NCI-H2227 treated with DMSO at 0.1 percent for 48 hours (cell line): ENCODE data around the gene MMD.
"Not testable (repeated sequence)": the region's sequence is repeated elsewhere in the genome, so short reads cannot be mapped to it uniquely, and the experiment has no call there.

Experiments
- DNase-seq: peaks from one replicate; lab custom pipeline; 2025; lab: John Stamatoyannopoulos, UW

Gene MMD

DNA sequence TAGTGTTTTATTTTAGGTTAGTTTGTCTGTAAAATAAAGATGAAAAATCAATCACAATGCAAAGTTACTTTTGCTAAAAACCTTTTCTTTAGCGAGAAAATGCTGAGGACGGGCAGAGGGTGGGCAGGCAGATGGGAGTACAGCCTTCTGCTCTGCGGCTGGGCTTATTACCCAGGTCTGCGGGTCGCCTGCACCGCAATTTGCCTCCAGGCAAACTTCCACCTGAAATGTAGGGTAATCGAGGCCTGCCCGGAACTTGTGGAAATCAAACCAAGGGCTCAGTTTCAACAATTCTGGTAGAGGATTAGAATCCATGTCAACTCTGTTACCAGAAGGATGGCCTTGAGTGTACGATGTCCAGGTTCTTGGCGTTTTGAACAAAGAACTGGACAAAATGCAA, 22.3 kb upstream of the MMD start:
- no peak for DNase-seq

DNA sequence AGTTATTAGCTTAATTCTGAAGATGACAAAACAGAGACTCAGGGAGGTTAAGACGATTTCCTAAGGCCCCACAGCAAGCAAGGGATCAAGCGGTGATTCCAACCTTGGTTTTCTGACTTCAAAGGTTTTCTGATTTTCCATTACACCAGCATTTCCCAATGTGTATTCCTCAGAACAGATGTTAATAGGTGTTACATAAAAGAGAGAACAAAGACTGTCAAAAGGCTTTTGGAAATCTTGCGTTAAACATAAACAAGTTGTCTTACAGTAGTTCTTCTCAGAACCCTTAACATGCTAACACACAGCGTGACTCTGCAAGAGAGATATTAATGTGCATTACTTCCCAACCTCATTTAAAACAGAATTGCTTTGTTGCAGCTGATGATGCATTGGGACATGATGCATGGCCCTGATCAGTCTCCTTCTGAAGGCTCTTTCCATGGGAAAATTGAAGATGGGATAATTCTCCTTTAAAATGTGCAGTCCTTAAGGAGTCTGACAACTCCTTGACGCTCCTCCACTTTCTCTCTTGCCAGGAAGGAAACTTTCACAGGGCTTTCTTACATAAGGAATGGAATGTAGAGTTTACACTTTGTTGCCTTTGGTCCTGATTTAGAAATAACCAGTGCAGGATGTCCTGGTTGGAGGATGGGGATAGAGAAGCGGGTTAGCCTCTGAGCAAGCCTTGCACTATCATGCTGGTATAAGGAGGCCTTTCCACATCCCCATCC, 21.5 kb upstream of the MMD start:
- DNase-seq = no peak

DNA sequence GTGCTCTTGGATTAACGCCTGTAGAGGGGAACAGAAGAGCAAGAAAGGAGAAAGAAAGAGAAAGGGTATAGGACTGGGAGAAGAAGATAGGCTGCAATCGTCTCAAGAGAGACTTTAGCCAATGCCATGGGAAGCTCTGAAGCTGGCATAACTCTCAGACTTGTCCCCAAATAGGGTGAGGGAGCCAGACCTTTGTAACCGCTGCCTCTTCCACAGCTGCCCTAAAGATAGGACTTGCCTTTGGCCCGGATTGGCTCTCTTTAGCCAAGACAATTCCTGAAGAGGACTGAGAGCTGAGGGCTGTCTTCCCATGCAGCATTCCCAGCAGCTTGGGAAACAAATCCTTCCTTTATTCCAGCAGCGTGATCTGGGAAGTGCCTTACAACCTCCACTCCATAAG, 20.8 kb upstream of the MMD start:
- DNase-seq = no peak

DNA sequence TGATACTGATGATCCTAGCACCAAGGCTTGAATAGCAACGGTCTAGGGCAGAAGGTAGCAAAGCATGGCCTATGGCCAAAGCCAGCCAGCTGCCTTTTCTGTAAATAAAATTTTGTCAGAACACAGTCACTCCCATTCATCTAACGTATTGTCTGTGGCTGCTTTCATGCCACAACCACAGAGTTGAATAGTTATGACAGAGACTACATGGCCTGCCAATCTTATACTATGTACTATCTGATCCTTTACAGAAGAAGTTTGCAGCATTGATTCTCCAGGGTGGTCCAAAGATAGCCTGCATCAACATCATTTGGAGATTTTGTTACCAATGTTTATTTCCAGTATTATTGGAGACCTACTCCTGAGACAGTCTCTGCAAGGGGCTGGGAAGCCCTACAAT, 19.9 kb upstream of the MMD start:
- DNase-seq = no peak

DNA sequence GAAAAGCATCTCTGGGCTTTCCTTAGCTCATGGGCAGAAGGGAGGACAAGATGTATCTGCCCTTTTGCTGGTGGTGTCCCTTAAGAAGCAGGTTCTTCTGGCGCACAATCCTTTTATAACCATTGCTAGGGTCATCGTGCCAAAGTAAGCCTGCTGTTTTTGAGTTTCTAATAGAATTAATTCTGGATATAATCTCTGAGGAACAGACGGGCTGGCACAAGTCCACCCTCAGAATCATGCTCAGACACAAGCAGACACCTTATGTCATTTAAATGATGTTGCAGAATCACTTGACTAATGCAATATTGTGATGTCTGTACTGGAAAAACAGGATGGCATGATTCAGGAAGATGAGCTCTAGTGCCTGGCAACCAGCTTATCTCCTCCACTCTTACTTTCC, 18.8 kb upstream of the MMD start:
- no peak for DNase-seq

DNA sequence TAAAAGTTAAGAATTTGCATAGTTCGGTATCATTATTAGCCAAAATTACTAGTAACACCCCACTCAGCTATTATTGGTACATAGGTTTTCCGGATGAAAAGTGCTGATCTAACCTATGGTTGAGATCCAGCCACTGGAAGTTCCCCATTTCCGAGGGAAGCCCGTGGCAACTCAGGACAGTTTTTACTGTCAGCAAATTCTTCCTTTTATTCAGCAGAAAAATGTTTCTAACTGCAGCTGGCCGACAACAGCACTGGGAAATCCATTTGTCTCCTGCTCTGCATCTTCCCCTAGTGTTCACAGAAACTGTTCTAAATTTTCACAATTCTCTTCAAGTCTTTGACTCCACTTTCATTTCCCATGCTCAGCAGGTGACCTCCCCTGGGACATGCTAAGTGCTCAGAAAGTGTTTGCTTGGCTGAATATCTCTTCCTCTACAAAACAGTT, 15.5 kb upstream of the MMD start:
- no peak for DNase-seq

DNA sequence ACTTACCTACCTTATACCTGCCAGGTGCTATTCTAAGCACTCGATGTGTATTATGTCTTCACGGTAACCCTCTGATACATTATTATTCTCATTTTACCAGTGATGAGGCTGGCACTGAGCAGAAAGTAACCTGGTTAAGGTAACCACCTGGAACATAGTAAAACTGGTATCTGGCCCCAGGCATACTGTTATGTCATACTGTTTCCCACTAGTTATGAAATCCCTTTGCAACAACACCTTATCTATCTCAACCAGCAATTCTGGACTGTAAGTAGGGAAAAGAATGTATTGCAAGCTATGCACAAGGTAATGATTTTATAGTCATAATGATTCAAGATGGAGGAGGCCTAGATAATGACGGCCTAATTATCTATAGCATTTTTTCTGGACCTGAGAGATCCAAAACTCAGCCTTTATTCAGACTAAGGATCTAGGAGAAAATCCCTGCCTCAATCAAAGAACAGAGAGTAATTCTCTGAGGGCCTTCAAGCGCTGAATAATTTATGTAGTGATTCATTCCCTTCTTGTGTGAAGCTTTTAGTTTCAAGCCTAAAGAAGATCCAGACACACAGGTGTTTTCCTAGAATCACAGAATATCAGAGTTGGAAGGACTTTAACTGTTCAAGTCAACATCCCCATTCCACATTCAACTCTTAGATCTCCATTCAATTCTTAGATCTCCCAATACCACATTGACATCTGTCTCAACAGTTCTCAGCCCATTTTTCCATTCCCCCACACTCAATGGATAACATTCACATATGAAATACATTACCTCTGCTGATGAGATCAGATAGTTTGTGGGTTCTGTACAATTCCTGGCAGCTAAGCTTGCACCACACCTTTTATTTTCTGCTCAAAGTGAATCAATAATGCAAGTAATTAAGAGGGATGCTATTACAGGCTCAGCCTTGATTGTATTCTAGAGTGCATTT, 14.9 kb upstream of the MMD start:
- no peak for DNase-seq

DNA sequence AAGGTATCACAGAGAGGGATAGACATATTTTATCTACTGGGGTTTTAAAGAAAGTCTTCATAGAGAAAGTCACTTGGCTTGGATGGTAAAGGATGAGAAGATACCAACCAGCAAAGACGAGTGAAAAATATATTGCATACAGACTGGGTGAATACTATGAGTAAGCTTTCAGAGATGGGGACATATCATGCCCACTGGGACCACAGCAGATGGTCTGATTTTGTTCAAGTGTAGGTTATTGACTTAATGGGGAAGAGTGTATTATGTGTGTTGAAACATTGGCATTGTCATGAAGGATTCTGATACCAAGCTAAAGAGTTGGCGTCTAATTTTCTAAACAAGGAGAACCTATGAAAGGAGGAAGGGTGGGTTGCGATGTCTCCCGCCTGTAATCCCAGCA, 13.8 kb upstream of the MMD start:
- DNase-seq = no peak

DNA sequence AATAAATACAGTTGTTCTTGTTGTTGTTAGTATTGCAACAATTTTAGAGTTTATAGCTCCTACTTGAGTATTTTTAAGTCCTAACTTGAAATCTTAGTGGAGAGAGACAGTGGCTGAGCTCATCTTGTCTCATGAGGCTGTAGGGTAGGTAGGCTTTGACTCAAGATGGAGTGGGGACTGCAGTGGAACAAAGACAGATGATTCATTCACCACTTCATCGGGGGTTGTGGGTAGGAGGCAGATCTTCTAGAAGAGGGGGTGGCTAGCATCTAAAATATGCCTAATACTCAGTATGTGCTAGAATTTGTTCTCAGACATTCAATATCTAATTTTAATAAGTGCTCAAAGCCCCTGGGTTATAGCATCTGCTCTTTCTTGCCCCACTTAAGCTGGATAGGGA, 13.1 kb upstream of the MMD start:
- no peak for DNase-seq

DNA sequence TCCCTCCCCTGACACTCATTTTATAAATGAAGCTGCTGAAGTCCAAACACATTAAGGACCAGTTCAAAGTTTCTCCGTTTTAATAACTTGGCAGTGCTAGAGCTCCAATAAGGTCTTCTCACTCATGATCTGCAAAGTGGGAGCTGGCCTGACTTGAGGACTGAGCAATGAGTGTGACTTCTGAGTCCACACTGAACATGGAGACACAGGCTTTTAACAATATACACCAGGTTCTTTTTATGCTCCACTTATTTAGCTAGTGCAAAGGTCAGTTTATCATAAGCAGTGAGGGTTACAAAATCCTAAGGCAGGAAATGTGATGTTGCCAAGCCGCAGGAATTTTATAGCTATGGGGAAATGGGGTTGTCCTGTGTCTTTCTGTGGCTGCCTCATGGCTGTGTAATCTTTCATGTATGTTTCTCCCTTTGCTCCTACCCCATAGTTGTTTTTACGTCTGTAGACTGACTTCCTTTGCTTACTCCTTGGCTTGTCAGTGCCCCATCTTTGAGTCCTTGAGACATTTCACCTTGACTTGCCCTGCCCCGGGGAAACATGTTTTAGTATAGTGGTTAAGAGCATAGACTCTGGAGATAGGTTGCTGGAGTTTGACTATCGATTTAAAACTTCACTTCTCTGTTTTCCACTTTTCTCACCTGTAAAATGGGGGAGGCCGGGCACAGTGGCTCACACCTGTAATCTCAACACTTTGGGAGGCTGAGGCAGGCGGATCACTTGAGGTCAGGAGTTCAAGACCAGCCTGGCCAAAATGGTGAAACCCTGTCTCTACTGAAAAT, 12.2 kb upstream of the MMD start:
- DNase-seq = no peak

DNA sequence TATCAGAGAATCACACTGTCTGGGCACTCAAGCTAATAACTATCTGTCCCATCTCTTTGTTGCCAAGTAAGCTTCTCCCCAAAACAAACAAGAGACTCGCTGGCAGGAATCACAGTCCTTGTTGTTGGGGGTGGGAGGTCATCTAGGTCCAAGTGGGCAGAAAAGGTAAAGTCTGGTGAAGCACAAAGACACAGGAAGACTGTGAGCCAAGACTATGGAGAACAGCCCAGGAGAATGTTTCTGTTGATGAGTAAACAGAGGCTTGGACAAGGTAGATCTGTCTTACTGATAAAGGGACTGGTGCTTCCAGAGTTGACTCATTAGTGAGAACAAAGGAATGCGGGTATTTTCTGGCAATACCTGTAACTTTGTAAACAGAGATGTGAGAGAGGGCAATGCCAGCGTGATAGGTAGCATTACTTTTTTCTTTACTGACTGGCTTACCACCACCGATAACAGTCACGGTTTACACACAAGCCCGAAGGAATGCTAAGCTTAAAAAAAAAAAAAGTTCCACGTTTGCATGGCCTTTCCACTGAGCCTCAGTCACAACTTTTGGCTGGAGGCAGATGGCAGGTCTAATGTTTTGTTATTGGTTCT, 11.5 kb upstream of the MMD start:
- no peak for DNase-seq

DNA sequence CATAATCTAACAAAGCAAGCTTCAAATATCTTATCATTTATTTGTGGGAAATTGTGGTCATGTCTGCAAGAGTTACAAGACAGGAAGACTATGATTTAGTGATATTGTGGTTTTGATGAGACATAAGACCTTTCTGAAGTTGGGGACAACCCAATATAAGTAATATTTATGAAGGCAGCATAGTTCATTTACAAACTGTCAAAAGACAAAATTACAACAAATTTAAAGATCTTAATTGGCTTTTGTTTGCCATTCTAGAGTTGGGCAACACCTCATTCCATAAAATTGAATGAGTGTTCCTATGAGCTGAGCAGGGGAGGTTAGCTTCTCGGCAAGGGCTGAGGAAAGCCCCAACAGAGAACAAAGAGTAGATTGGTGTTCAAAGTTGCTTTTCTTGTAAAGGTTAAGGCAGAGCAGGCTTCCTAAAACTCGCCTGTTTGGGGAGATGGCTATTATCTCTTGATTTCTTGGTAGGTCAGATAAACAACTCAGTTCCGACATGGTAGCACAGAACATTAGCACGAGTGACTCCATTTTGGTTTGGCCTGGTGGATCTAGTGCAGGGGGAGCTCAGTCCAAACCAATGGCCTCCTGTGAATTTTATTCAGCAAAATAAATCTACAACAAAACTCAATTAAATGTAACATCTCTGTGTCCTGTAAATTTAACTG, 10.9 kb upstream of the MMD start:
- no peak for DNase-seq

DNA sequence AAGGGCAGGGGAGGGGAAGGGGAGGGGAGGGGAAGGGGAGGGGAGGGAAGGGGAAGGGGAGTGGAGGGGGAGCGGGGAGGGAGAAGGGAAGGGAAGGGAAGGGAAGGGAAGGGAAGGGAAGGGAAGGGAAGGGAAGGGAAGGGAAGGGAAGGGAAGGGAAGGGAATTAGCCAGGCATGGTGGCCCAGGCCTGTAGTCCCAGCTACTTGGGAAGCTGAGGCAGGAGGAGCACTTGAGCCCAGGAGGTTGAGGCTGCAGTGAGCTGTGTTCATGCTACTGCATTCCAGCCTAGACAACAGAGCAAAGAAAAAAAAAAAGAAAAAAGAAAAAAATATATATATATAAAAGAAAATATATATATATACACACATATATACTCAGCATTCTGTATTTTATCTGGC, 10.3 kb upstream of the MMD start:
- not testable (repeated sequence) for DNase-seq

DNA sequence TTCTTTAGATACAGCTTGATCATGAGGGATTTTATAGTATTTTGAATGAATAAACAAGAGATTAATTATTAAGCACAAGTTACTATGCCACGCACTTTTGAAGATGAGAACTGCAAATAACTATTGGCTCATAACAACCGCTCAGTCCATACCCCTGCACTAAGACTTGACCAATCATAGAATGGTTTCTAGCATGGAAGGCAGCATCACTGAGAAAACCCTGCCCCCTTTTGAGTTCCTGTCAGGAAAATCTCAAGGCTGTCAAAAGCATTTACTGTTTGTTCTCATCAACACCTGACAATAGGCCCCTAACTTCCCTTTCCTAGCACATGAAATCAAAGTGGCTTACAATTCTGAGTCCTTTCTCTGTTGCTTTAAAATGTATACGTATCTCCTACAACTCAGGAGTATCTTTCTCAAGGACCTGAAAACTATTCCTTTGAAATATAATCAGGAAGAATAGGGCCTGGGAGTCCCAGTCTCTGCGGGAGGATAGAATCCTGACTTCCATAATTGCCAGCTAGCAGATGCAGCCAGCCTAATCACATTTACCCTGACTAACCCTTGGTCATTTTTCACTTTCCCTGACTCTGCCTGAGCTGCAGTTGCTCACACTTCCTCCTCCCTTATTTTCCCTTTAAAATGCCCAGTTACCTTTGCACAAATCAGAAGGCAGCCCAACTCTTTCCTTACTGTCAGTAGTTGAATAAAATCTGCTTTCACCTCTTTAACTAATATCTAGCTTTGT, 9.1 kb upstream of the MMD start:
- DNase-seq = peak; percentile 91

DNA sequence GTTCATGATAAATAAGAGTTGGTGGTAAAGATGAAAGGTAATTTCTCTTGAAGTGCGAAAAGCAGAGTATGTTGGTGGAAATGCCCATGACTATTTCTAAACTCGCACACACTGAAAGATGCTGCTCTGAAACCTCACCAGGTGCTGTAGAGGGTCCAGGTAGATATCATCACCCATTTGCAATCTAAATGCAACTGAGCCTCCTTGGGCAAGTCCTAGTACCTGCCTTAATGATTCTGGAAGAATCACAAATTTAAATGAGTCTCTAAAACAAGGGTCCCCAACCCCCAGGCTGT, 5.9 kb upstream of the MMD start:
- no peak for DNase-seq

DNA sequence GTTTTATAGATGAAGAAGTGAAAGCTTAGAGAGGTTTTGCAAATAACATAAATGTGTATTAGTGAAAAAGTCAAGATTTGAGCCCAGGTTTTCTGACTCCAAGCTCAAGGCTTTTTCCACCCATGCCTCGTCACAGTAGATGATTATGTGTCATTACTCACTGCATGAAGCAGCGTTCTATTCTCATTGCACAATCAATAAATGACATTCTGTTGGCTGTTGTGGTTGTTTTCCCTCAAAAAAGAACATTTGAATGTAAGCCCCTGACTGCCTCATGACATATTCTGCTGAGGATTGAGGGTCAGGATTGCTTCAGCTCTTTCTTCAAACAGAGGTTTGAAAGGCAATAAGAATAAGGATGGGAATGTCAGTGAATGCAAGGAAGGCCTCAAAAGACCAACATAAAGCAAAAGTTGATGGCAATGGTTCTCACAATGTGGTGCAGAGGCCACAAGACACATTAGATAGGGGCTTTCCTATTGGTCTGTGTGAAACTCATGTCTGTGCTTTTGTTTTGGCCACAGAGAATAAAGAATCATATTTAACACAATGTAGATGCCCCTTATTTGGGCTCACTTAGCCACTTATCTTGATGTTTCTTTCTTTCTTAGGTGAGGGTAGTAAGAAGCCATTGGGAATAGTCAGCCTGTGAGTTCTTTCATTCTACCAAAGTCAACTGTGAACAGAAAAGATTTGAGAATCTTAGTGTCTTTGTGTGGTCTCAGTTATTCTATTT, 5.4 kb upstream of the MMD start:
- peak; percentile 81 for DNase-seq

DNA sequence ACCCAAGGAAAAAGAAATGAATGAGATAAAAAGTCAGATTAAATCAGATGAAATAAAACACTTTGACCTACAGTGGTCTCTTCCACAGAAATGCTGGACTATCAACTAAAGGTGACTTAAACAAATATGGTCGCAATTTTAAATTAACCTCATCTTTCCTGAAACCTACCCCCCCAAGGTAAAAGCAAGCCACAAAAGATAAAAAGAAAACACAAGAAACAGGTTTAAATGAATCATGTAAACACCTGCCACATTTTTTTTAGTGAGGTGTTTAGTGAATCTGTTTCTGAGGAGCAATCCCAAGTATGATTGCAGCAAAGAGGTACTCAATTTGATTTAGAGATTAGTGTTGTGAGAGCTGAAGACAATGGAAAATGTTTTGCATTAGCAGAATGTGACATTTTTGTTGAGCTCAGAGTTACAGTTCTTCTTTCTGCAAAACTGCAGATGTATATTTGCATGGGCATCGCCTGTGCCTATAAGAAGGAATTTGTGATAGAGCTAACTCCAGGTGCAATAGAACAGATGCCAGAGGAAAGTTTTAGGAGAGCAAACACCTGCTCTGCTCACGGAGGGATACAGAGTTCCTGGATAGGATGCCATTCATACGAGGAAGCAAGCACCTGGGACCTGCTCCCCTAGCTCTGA, 3.4 kb upstream of the MMD start:
- DNase-seq = no peak

DNA sequence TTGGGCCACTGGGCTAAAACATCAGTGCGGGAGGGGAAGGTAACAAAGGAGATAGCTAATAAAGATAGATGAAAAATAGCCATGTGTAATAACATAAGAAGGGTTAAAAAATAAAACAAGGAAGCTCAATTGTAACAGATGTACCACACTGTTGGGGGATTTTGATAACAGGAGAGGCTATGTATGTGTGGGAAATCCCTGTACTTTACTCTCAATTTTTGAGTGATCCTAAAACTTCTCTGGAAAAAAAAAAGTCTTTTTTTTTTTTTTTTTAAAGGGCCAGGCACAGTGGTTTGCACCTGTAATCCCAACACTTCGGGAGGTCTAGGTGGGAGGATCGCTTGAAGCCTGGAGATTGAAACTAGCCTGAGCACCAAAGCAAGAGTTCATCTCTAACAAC, 1.9 kb upstream of the MMD start:
- no peak for DNase-seq

DNA sequence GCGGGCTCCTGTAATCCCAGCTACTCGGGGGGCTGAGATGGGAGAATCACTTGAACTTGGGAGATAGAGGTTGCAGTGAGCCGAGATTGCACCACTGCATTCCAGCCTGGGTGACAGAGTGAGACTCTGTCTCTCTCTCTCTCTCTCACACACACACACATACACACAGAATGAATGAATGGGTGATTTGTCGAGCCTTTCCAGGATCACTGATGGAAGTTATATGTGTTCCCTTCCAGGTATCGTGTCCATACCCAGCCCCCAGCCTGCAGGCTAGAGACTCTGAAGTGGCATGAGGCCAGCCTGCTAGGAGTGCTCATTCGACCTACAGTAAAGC, 1.2 kb upstream of the MMD start:
- not testable (repeated sequence) for DNase-seq

DNA sequence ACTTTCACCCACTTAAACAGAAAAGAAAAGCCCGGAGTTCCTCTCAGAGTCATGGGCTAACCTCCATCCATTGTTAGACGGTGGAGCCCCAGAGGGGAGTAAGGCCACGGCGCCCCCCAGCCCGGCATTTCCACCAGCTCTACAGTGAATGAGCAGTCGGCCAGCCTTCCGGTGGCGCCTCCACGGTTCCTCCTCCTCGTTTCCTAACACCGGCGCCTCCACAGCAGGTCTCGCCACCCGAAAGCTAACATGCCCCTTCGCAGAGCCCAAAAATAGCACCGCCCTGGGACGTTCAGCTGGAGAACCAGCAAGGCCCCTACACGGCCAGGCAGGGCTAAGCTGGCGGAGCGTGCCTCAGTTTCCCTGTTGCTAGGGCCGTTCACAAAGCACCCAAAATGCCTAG, 858 bp downstream of the MMD start:
- DNase-seq = no peak
